Measurements from ENCODE around the gene SLC17A8.

Gene SLC17A8

DNA sequence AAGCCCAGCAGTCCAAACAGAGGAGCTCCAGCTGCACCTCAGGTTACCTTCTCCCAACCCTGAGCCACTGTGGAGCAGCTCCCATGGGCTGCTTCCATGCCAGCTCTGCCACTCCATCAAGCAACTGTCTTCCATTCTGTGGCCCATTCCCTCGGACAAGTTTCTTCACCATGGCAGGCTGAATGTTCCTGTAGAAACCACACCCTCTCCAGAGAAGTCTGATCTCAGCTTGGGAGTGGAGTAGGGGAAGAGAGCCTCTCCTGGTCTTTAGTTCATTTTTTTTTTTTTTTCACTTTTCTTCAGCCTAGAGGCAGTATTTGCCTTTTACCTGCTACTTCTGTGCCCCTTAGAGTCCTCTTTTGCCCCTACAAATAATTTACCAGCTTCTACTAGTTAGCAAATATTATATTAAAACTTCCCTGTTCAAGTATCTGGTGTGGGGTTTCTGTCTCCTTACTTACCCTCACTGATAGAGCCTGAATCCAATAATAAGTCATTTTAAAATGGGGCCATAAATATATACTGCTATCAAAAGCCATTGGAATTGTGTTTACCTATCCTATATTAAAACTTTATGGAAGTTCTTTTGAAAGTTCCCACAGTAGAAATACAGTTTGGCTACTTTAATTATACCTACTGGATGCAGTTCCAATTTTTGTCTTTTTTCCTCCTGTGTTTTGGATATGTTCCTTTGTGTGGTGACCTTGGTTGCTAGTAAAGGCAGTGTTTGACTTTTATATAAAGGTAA is 11.7 kb upstream of the SLC17A8 start:
- TF ChIP-seq, protein P1, sequence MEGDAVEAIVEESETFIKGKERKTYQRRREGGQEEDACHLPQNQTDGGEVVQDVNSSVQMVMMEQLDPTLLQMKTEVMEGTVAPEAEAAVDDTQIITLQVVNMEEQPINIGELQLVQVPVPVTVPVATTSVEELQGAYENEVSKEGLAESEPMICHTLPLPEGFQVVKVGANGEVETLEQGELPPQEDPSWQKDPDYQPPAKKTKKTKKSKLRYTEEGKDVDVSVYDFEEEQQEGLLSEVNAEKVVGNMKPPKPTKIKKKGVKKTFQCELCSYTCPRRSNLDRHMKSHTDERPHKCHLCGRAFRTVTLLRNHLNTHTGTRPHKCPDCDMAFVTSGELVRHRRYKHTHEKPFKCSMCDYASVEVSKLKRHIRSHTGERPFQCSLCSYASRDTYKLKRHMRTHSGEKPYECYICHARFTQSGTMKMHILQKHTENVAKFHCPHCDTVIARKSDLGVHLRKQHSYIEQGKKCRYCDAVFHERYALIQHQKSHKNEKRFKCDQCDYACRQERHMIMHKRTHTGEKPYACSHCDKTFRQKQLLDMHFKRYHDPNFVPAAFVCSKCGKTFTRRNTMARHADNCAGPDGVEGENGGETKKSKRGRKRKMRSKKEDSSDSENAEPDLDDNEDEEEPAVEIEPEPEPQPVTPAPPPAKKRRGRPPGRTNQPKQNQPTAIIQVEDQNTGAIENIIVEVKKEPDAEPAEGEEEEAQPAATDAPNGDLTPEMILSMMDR (IDR thresholded peaks at IDR 0.05; ENCODE audit: low read depth, low read length), result no peak
- TF ChIP-seq, protein P2, sequence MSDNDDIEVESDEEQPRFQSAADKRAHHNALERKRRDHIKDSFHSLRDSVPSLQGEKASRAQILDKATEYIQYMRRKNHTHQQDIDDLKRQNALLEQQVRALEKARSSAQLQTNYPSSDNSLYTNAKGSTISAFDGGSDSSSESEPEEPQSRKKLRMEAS (IDR thresholded peaks at IDR 0.05; ENCODE audit: low read depth, low read length), result no peak
- TF ChIP-seq MYC (IDR thresholded peaks at IDR 0.05; ENCODE audit: low read depth, low read length) (no peak), POLR2A (IDR thresholded peaks at IDR 0.05; ENCODE audit: extremely low read depth, insufficient read length) (no peak)
- no peak overlapping the region for H3K4me3 ChIP-seq (ENCODE audit: low read depth, low read length)
- no peak for DNase-seq (ENCODE audit: low read depth)

DNA sequence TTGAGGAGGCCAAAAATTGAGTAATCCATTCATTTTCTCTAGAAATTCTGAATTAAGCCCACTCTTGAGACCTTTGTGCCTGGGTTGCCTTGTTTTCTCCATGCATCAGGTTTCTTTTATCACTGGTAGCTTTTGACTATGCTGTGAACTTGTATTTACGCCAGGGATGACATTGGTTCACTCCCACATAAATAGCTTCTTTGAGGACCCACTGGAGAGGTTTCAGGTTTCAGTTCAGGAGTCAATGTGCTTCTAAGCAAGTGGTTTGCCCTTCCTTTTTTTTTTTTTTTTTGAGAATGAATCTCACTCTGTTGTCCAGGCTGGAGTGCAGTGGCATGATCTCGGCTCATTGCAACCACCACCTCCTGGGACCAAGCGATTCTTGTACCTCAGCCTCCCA is 10.2 kb upstream of the SLC17A8 start:
- no peak for DNase-seq (ENCODE audit: low read depth)
- H3K4me3 ChIP-seq (ENCODE audit: low read depth, low read length), result no peak overlapping the region
- TF ChIP-seq, protein P2 (IDR thresholded peaks at IDR 0.05; ENCODE audit: low read depth, low read length), result no peak
- TF ChIP-seq, protein P1 (IDR thresholded peaks at IDR 0.05; ENCODE audit: low read depth, low read length), result no peak
- no peak for TF ChIP-seq MYC (IDR thresholded peaks at IDR 0.05; ENCODE audit: low read depth, low read length)
- TF ChIP-seq POLR2A (IDR thresholded peaks at IDR 0.05; ENCODE audit: extremely low read depth, insufficient read length), result no peak

DNA sequence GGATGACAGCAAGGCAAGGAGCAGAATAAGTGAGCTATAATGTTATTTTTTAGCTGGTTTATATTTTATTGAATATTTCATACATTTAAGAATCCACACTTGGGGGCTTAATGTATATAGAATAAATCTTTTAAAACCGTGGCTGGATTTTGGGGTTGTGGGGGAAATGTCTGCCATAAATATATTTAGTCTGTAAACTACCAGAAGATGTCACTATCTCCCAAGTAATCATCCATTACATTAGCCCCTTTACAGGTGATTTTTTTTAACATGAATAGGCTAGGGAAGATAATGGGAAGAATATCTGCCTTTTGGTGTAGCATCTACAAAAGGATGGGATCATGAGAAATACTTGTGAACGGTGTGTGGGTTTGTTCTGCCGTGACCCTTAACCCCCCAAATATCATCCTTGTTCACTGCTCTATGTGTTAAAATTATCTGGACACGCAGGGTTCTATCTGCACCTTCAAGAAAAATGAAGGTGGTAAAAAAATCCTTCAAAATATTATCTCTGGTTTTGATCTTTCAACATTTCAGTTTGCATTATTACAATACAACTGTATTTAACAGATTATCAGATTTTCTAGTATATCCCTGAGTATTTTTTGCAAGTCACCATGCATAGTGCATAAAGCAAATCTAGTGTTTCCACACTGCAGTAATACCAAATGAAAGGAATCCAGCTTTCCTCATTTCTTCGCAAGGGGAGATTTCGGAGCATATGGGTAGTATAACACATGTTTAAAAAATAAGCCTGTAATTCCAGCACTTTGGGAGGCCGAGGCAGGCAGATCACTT is 8.0 kb upstream of the SLC17A8 start:
- TF ChIP-seq, protein P1 (IDR thresholded peaks at IDR 0.05; ENCODE audit: low read depth, low read length), result no peak
- TF ChIP-seq MYC (IDR thresholded peaks at IDR 0.05; ENCODE audit: low read depth, low read length), result no peak
- peak; percentile 51 for DNase-seq (ENCODE audit: low read depth)
- H3K4me3 ChIP-seq (ENCODE audit: low read depth, low read length), result no peak overlapping the region

DNA sequence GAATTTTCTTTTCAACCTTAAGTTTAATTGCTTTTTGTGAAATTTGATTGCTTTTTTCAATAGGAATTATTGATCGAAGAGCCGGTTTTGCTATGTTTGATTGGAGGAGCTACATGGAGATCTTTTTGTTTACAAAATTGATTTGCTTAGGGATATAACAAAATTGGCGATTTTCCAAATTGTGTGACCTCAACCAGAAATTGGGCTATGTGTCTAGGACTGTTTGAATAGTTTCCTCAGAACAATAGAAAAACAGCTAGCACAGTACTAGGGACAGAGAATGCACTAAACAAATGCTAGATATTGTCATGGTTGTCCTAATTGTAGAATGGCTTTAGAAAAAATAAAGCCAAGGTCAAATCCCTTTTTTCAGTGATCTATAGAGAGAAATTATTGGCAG is 2.4 kb downstream of the SLC17A8 start:
- H3K4me3 ChIP-seq (ENCODE audit: low read depth, low read length), result no peak overlapping the region
- TF ChIP-seq MYC (IDR thresholded peaks at IDR 0.05; ENCODE audit: low read depth, low read length) (no peak), POLR2A (IDR thresholded peaks at IDR 0.05; ENCODE audit: extremely low read depth, insufficient read length) (no peak)
- TF ChIP-seq, protein P1 (IDR thresholded peaks at IDR 0.05; ENCODE audit: low read depth, low read length), result no peak
- TF ChIP-seq, protein P2 (IDR thresholded peaks at IDR 0.05; ENCODE audit: low read depth, low read length), result no peak
- no peak for DNase-seq (ENCODE audit: low read depth)

DNA sequence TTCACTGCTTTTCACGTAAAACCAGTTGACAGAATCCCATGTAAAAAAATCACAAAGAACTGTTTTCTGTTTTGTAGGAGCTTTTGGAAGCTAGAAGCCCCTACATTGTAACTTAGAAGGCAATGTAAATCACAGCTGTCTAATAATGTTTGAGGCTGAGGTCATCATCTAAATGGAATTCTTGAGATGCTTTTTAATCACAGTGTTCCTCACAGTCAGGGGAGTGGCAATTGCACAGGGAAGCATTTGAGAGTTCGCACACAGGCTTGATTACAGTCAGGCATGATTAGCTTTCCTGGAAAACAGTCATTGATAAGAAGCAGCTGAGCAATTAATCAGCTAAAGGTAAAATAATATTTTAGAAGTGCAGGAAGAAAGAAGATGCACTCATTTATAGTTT is 2.9 kb downstream of the SLC17A8 start:
- no peak for DNase-seq (ENCODE audit: low read depth)
- TF ChIP-seq, protein P2 (IDR thresholded peaks at IDR 0.05; ENCODE audit: low read depth, low read length), result no peak
- no peak for TF ChIP-seq POLR2A (IDR thresholded peaks at IDR 0.05; ENCODE audit: extremely low read depth, insufficient read length)
- TF ChIP-seq MYC (IDR thresholded peaks at IDR 0.05; ENCODE audit: low read depth, low read length), result no peak
- TF ChIP-seq, protein P1 (IDR thresholded peaks at IDR 0.05; ENCODE audit: low read depth, low read length), result no peak
- no peak overlapping the region for H3K4me3 ChIP-seq (ENCODE audit: low read depth, low read length)

Measured in NB4 (cell line).